ENCODE data around the gene NPAS2.

NPAS2 gene

GRCh38 chr2:100962366-100963025 lies 142.6 kb downstream of the NPAS2 start:
- TF ChIP-seq ZNF274 (IDR thresholded peaks at IDR 0.05; ENCODE audit: low read depth, low read length): no peak
- no peak overlapping the region for H3K4me3 ChIP-seq (ENCODE audit: low read length)

GRCh38 chr2:100963026-100963375 lies 143.1 kb downstream of the NPAS2 start:
- H3K4me3 ChIP-seq (ENCODE audit: low read length): no peak overlapping the region
- no peak for TF ChIP-seq ZNF274 (IDR thresholded peaks at IDR 0.05; ENCODE audit: low read depth, low read length)

- H3K4me3 ChIP-seq (ENCODE audit: low read length): no peak overlapping the region
- TF ChIP-seq ZNF274 (IDR thresholded peaks at IDR 0.05; ENCODE audit: low read depth, low read length): no peak
These were observed 144.3 kb downstream of the NPAS2 start for GRCh38 chr2:100964222-100964621.

GRCh38 chr2:100964681-100965169 lies 144.8 kb downstream of the NPAS2 start:
- no peak overlapping the region for H3K4me3 ChIP-seq (ENCODE audit: low read length)
- no peak for TF ChIP-seq ZNF274 (IDR thresholded peaks at IDR 0.05; ENCODE audit: low read depth, low read length)

- no peak overlapping the region for H3K4me3 ChIP-seq (ENCODE audit: low read length)
- no peak for TF ChIP-seq ZNF274 (IDR thresholded peaks at IDR 0.05; ENCODE audit: low read depth, low read length)
These were observed 145.7 kb downstream of the NPAS2 start for GRCh38 chr2:100965596-100965995.

- no peak overlapping the region for H3K4me3 ChIP-seq (ENCODE audit: low read length)
- no peak for TF ChIP-seq ZNF274 (IDR thresholded peaks at IDR 0.05; ENCODE audit: low read depth, low read length)
These were observed 147.8 kb downstream of the NPAS2 start for GRCh38 chr2:100967716-100968115.

GRCh38 chr2:100968146-100969145 lies 148.5 kb downstream of the NPAS2 start:
- no peak for TF ChIP-seq ZNF274 (IDR thresholded peaks at IDR 0.05; ENCODE audit: low read depth, low read length)
- H3K4me3 ChIP-seq (ENCODE audit: low read length): no peak overlapping the region

GRCh38 chr2:100969998-100970397 lies 150.1 kb downstream of the NPAS2 start:
- TF ChIP-seq ZNF274 (IDR thresholded peaks at IDR 0.05; ENCODE audit: low read depth, low read length): no peak
- no peak overlapping the region for H3K4me3 ChIP-seq (ENCODE audit: low read length)

GRCh38 chr2:100971221-100971620 lies 151.3 kb downstream of the NPAS2 start:
- no peak overlapping the region for H3K4me3 ChIP-seq (ENCODE audit: low read length)
- TF ChIP-seq ZNF274 (IDR thresholded peaks at IDR 0.05; ENCODE audit: low read depth, low read length): no peak

- TF ChIP-seq ZNF274 (IDR thresholded peaks at IDR 0.05; ENCODE audit: low read depth, low read length): no peak
- no peak overlapping the region for H3K4me3 ChIP-seq (ENCODE audit: low read length)
These were observed 152.5 kb downstream of the NPAS2 start for GRCh38 chr2:100972452-100972851.

- TF ChIP-seq ZNF274 (IDR thresholded peaks at IDR 0.05; ENCODE audit: low read depth, low read length): no peak
- H3K4me3 ChIP-seq (ENCODE audit: low read length): no peak overlapping the region
These were observed 155.0 kb downstream of the NPAS2 start for GRCh38 chr2:100974712-100975520.

GRCh38 chr2:100975521-100975785 lies 155.5 kb downstream of the NPAS2 start:
- TF ChIP-seq ZNF274 (IDR thresholded peaks at IDR 0.05; ENCODE audit: low read depth, low read length): no peak
- no peak overlapping the region for H3K4me3 ChIP-seq (ENCODE audit: low read length)

GRCh38 chr2:100976061-100976460 lies 156.1 kb downstream of the NPAS2 start:
- TF ChIP-seq ZNF274 (IDR thresholded peaks at IDR 0.05; ENCODE audit: low read depth, low read length): no peak
- H3K4me3 ChIP-seq (ENCODE audit: low read length): no peak overlapping the region

GRCh38 chr2:100976645-100977391 lies 156.9 kb downstream of the NPAS2 start:
- no peak overlapping the region for H3K4me3 ChIP-seq (ENCODE audit: low read length)
- TF ChIP-seq ZNF274 (IDR thresholded peaks at IDR 0.05; ENCODE audit: low read depth, low read length): no peak
